Fibroblast of lung (primary cell): ENCODE measurements around the gene ALDH7A1. TPM values are rescaled to one million over a fixed set of nuclear protein-coding genes. Genes with fewer than 3 reads are reported as not detected.
A peak's percentile ranks its signal among the peaks of the same experiment; 100 is the strongest.

Source experiments
- DNase-seq, 2 donors: peaks; one replicate each; pipeline versions ENCODE4 v3.0.0 to v3.0.0-alpha.2; 2010; ENCODE audit warnings: low read depth in 2 of 2
- H2AFZ ChIP-seq: 2 replicates; pipeline ENCODE4 v1.5.1; 2012; ENCODE audit warnings: low read length, control low read depth, inconsistent platforms
- H3K27ac ChIP-seq: 2 replicates; pipeline ENCODE4 v1.5.1; 2011; ENCODE audit warnings: low read length, control low read depth; ENCODE audit not compliant: insufficient read depth
- H3K27me3 ChIP-seq: 2 replicates; pipeline ENCODE4 v1.5.1; 2011; ENCODE audit warnings: mild to moderate bottlenecking, low read length; ENCODE audit not compliant: control insufficient read depth, insufficient read depth
- H3K36me3 ChIP-seq: 2 replicates; pipeline ENCODE4 v1.5.1; 2011; ENCODE audit warnings: low read length; ENCODE audit not compliant: control insufficient read depth, insufficient read depth
- H3K4me1 ChIP-seq: 2 replicates; pipeline ENCODE4 v1.5.1; 2011; ENCODE audit warnings: low read length; ENCODE audit not compliant: control insufficient read depth, insufficient read depth; ENCODE audit errors: extremely low read depth
- H3K4me2 ChIP-seq: 2 replicates; pipeline ENCODE4 v1.5.1; 2011; ENCODE audit warnings: low read length, control low read depth; ENCODE audit not compliant: insufficient read depth; ENCODE audit errors: extremely low read depth
- H3K4me3 ChIP-seq, 4 experiments: fragments of 200-600 bp in 1 of 4; sonication (generic) in 1 of 4; replicated peaks in 1 of 4; 2 replicates each; pipeline ENCODE4 v1.5.1; 2011 to 2016; ENCODE audit warnings: low read length in 4 of 4, low read depth in 3 of 4, mild to moderate bottlenecking in 3 of 4, control low read depth in 2 of 4, inconsistent platforms in 1 of 4, mixed read lengths in 1 of 4; ENCODE audit not compliant: insufficient read depth in 1 of 4; ENCODE audit errors: control extremely low read depth in 1 of 4
- H3K79me2 ChIP-seq: 2 replicates; pipeline ENCODE4 v1.5.1; 2012; ENCODE audit warnings: mild to moderate bottlenecking, low read length, inconsistent platforms; ENCODE audit not compliant: control insufficient read depth, insufficient read depth
- H3K9ac ChIP-seq: 2 replicates; pipeline ENCODE4 v1.5.1; 2011; ENCODE audit warnings: mild to moderate bottlenecking, low read length, control low read depth; ENCODE audit not compliant: insufficient read depth
- H3K9me3 ChIP-seq: 2 replicates; pipeline ENCODE4 v1.5.1; 2012; ENCODE audit warnings: low read depth, low read length; ENCODE audit not compliant: control insufficient read depth, insufficient read depth
- H4K20me1 ChIP-seq: 2 replicates; pipeline ENCODE4 v1.5.1; 2011; ENCODE audit warnings: low read length; ENCODE audit not compliant: control insufficient read depth, insufficient read depth; ENCODE audit errors: extremely low read depth
- EZH2 ChIP-seq: IDR thresholded peaks from 2 replicates; pipeline ENCODE4 v1.5.1; 2012; ENCODE audit warnings: low read length, control low read depth, mild to moderate bottlenecking; ENCODE audit errors: missing control alignments
- polyA plus RNA-seq, 2 donors: library from polyadenylated mRNA; depleted of rRNA in 1 of 2; stranded (reverse) in 1 of 2; unstranded in 1 of 2; fragments of >200 nt; gene quantifications; 2 replicates each; pipeline ENCODE4 v1.2.1, GENCODE V29; 2011 to 2012; ENCODE audit warnings: missing spikeins in 1 of 2
- total RNA-seq: library from RNA; depleted of rRNA; stranded (reverse); fragments of >200 nt; gene quantifications from 2 replicates; pipeline ENCODE4 v1.2.1, GENCODE V29; 2014
- TF ChIP-seq, protein P1 (sequence below), 2 donors: IDR thresholded peaks in 1 of 2; conservative IDR thresholded peaks in 1 of 2; 1 replicate in 1 of 2; 2 replicates in 1 of 2; pipeline ENCODE4 v1.5.1; 2011 to 2012; ENCODE audit warnings: low read length in 2 of 2, control low read depth in 1 of 2, inconsistent platforms in 1 of 2, low read depth in 1 of 2, mild to moderate bottlenecking in 1 of 2

The ALDH7A1 gene
- total and polyA plus RNA-seq, 2 donors (not counting 1 experiment from before 2014, with no cell fraction given), result 44.8 to 53.3 TPM

DNA sequence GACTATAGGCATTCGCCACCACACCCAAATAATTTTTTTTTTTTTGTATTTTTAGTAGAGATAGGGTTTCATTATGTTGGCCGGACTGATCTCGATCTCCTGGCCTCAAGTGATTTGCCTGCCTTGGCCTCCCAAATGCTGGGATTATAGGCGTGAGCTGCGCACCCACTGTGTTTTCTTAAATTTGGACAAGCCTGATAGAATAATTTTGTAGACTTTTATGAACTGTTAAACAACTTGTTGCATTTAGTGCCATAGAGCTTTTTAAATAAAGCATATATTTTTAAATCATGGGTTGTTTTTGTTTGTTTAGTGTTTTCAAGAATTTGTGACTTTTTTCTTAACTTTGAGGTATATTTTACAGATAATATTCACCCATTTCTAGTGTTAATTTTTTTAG is 10.5 kb upstream of the ALDH7A1 start:
- Histone ChIP-seq H3K27ac (no peak overlapping the region), H4K20me1 (no peaks in the 10 kb centered on the region), H3K9me3 (no peaks in the 10 kb centered on the region), H3K36me3 (peaks cover 3% of the 10 kb centered on the region), H2AFZ (no peak overlapping the region), H3K4me2 (no peak overlapping the region), H3K4me1 (peaks cover 2% of the 10 kb centered on the region), H3K27me3 (no peaks in the 10 kb centered on the region), H3K4me3 (no peak overlapping the region), H3K79me2 (peaks cover 71% of the 10 kb centered on the region), H3K9ac (no peak overlapping the region)
- no peak for TF ChIP-seq EZH2
- TF ChIP-seq, protein P1, sequence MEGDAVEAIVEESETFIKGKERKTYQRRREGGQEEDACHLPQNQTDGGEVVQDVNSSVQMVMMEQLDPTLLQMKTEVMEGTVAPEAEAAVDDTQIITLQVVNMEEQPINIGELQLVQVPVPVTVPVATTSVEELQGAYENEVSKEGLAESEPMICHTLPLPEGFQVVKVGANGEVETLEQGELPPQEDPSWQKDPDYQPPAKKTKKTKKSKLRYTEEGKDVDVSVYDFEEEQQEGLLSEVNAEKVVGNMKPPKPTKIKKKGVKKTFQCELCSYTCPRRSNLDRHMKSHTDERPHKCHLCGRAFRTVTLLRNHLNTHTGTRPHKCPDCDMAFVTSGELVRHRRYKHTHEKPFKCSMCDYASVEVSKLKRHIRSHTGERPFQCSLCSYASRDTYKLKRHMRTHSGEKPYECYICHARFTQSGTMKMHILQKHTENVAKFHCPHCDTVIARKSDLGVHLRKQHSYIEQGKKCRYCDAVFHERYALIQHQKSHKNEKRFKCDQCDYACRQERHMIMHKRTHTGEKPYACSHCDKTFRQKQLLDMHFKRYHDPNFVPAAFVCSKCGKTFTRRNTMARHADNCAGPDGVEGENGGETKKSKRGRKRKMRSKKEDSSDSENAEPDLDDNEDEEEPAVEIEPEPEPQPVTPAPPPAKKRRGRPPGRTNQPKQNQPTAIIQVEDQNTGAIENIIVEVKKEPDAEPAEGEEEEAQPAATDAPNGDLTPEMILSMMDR (conservative IDR thresholded peaks at IDR 0.05 in 1 of 2, IDR thresholded peaks at IDR 0.05 in 1 of 2; ENCODE audit: low read depth in 1 of 2, low read length in 2 of 2), result no peak
- DNase-seq, result no peak

DNA sequence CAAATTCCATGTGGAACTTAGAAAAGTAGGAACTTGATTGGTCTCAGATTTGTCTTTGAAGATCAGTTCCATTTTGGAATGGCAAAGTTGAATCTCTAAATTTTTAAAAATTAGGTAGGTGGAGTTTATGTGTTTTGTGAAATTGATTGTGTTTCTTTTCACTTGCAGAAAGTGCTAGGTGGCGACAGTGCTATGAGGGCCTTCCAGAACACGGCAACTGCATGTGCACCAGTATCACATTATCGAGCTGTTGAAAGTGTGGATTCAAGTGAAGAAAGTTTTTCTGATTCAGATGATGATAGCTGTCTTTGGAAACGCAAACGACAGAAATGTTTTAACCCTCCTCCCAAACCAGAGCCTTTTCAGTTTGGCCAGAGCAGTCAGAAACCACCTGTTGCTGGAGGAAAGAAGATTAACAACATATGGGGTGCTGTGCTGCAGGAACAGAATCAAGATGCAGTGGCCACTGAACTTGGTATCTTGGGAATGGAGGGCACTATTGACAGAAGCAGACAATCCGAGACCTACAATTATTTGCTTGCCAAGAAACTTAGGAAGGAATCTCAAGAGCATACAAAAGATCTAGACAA is 8.5 kb upstream of the ALDH7A1 start:
- Histone ChIP-seq H3K27me3 (no peaks in the 10 kb centered on the region), H3K9ac (no peak overlapping the region), H3K4me2 (no peak overlapping the region), H3K79me2 (peaks cover 63% of the 10 kb centered on the region), H3K4me1 (peaks cover 2% of the 10 kb centered on the region), H3K4me3 (no peak overlapping the region), H2AFZ (no peak overlapping the region), H3K27ac (no peak overlapping the region), H3K9me3 (no peaks in the 10 kb centered on the region), H3K36me3 (no peaks in the 10 kb centered on the region), H4K20me1 (no peaks in the 10 kb centered on the region)
- TF ChIP-seq, protein P1 (conservative IDR thresholded peaks at IDR 0.05 in 1 of 2, IDR thresholded peaks at IDR 0.05 in 1 of 2; ENCODE audit: low read depth in 1 of 2, low read length in 2 of 2), result no peak
- TF ChIP-seq EZH2, result no peak
- no peak for DNase-seq

DNA sequence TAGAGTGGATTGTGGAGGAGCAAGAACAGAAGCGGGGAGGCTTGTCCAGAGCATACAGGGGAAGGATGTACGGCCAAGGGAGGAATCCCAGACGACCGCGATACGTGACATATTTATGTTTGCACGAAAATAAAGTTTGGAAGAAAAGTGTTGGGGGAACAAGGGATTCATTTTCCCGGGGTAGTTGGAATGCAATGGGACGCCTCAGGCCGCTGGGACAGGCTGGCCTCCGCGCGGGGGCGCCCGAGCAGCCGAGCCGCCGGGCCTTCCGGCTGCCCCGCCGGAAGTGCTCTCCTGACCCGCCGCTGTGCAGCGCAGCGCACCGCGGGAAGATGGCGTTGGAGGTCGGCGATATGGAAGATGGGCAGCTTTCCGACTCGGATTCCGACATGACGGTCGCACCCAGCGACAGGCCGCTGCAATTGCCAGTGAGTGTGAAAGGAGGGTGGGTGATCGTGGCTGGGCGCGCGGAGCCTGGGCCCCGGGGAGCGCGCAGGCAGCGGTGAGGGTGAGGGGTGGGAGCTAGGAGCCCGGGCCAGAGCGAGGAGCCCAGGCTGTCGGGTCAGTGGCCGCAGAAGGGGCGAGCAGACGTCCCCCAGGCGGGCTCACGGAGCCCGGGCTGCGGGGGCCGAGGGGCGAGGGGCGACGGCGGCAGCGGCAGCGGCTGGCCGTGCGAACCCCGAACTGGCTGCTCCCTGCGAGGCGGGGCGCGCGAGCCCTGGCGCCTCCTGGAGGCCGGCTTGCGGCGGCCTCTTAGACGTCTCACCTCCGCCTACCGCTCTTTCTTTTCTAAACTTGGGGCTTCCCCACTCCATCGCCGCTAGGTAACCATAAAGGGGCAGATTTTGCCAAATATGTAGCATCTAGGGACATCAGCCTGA is 5.9 kb upstream of the ALDH7A1 start, which contains the start of gene PHAX:
TSS of gene PHAX (plus strand) at position 317 of the 881 bp plus-strand sequence. CDS start at position 333, 16 bp downstream.
- TF ChIP-seq, protein P1 (conservative IDR thresholded peaks at IDR 0.05 in 1 of 2, IDR thresholded peaks at IDR 0.05 in 1 of 2; ENCODE audit: low read depth in 1 of 2, low read length in 2 of 2), result peak; percentile 49 to 59
- TF ChIP-seq EZH2, result no peak
- Histone ChIP-seq H3K9ac (peak within 1 kb of the TSS; percentile 89), H3K79me2 (peaks cover 44% of the 10 kb centered on the region), H3K9me3 (no peaks in the 10 kb centered on the region), H3K4me1 (peaks cover 2% of the 10 kb centered on the region), H4K20me1 (no peaks in the 10 kb centered on the region), H2AFZ (peak within 1 kb of the TSS; percentile 99), H3K36me3 (no peaks in the 10 kb centered on the region), H3K4me3 (peak within 1 kb of the TSS; percentile 76 to 96 (median 94)), H3K27ac (peak within 1 kb of the TSS; percentile 91), H3K27me3 (no peaks in the 10 kb centered on the region), H3K4me2 (peak within 1 kb of the TSS; percentile 83)
- peak; percentile 76 to 78 for DNase-seq
